22Rv1 (cell line): Measurements from ENCODE around the gene UNC93B1.

Experiments used
- H3K27ac ChIP-seq: fragments of 450-650 bp; 2 replicates; pipeline ENCODE4 v1.5.1; 2017
- CTCF ChIP-seq: fragments of 450-650 bp; IDR thresholded peaks from 2 replicates; pipeline ENCODE4 v1.5.1; 2017; ENCODE audit warnings: mild to moderate bottlenecking
- ZFX ChIP-seq: fragments of 450-650 bp; IDR thresholded peaks from 2 replicates; pipeline ENCODE4 v1.6.1; 2017; ENCODE audit warnings: antibody characterized with exemption, borderline replicate concordance

UNC93B1 gene

GRCh38 chr11:68002938-68003845 lies 705 bp downstream of the UNC93B1 start:
- peak overlapping the region; percentile 58 for H3K27ac ChIP-seq

GRCh38 chr11:68002575-68002937 lies 1.3 kb downstream of the UNC93B1 start:
- H3K27ac ChIP-seq, result peak overlapping the region; percentile 55
- TF ChIP-seq CTCF, result no peak

More at GRCh38 chr11:68002938-68003845, 705 bp downstream of the UNC93B1 start:
- TF ChIP-seq ZFX (no peak), CTCF (no peak)

DNA sequence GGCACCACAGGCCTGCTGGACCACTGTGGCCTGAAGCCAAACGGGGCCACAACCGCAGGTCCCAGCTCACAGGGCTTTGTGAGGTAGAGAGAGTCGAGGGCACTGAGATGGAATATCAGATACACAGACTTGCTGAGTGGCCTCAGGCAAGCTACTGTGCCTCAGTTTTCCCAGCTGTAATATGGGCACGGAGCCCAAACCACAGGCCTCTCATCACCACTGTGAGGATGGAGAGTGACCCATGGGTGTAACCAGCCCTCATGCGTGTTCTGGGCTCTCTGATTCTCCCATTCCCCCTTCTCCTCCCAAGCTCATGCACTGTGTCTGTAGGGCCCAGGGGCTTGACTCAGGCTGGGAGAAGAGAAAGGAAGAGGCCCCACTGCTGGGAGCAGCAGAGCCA lies 4.2 kb downstream of the UNC93B1 start:
- no peak overlapping the region for H3K27ac ChIP-seq
- TF ChIP-seq CTCF, result no peak
- TF ChIP-seq ZFX, result no peak

- TF ChIP-seq CTCF (no peak), ZFX (no peak)
- no peak overlapping the region for H3K27ac ChIP-seq
These were observed 4.7 kb downstream of the UNC93B1 start for GRCh38 chr11:67999201-67999629.

DNA sequence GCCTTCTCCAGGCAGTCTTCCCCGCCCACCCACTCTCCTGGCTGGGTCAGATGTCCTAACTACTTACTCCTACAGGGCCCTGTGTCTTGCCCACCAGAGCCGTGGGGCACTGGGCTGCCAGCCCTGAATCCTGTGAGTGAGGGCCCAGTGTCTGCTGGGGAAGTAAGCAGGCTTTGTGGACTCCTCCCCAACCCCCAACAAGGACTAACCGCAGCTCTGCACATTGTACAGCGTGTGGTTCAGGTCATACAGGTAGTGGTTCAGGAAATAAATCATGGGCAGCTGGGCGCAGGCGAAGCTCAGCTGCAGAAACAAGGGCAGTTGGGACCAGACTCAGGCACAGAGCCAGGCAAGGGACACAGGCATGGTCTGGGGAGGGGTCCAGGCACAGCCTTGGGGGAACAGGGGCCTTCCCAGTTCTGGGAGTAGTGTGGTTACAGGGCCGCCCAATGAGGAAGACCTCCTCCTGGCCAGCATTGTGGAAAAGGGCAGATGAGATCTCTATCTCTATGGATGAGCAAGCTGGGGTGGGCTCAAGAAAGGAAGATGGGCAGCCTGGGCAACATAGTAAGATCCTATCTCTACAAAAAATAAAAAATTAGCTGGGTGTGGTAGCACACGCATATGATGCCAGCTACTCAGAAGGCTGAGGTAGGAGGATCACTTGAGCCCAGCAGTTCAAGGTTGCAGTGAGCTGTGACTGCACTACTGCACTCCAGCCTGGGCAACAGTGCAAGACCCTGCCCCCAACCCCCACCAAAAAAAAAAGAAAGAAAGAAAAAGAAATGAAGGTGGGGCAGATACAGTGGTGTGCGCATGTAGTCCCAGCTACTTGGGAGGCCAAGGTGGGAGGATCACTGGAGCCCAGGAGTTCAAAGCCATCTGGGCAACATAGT lies 5.5 kb downstream of the UNC93B1 start:
- H3K27ac ChIP-seq, result no peak overlapping the region
- TF ChIP-seq CTCF (no peak), ZFX (no peak)

DNA sequence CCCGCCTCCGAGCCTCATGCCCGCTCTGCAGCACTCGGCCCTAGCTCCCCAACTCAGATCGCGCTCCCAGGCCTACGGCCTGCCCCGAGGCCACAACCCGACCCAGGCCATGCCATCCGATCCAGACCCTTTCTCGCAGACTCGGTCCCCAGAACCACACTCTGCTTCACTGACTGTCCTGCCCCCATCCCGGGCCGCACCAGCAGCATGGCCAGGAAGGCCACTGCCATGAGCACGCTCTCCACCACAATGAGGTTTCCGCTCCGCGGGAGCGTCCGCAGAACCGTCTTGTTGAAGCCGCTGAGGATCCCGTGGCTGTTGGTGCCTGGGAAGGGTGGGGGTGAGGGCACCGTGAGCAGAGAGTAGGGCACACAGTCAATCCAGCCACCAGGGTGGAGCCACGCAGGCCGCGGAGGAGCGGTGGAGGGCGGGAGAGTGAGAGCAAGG lies 6.4 kb downstream of the UNC93B1 start:
- peak overlapping the region; percentile 54 for H3K27ac ChIP-seq
- no peak for TF ChIP-seq ZFX
- TF ChIP-seq CTCF, result no peak
